Measurements from ENCODE around the gene ARVCF.
"Not testable (repeated sequence)": the region's sequence is repeated elsewhere in the genome, so short reads cannot be mapped to it uniquely, and the experiment has no call there.

The ARVCF gene

DNA sequence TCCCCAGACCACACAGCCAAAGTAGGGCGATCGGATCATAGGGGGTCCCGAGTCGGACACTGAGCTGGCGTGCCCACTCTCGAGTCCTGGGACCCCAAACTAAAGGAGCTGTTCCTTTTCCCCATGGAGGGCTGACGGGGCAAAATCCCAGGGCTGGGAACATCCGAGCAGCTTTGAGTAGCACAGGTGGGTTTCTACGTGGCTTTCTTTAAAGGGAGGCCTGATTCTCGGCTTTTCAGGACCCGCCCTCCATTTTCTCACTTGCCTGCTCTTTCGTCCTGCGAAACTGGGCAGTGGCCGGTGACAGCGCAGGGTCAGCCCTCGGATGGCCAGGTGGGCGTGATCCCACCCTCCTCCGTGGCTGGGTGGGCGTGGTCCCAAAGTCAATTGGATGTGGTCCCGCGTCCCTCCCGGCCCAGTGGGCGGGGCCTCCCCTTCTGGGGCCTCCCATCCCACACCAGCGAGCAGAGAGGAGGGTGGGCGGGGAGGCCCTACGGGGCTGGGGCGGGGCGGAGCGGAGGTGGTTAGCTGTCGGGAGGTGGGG, 57.5 kb downstream of the ARVCF start:
- DNase-seq, result peak; percentile 92

DNA sequence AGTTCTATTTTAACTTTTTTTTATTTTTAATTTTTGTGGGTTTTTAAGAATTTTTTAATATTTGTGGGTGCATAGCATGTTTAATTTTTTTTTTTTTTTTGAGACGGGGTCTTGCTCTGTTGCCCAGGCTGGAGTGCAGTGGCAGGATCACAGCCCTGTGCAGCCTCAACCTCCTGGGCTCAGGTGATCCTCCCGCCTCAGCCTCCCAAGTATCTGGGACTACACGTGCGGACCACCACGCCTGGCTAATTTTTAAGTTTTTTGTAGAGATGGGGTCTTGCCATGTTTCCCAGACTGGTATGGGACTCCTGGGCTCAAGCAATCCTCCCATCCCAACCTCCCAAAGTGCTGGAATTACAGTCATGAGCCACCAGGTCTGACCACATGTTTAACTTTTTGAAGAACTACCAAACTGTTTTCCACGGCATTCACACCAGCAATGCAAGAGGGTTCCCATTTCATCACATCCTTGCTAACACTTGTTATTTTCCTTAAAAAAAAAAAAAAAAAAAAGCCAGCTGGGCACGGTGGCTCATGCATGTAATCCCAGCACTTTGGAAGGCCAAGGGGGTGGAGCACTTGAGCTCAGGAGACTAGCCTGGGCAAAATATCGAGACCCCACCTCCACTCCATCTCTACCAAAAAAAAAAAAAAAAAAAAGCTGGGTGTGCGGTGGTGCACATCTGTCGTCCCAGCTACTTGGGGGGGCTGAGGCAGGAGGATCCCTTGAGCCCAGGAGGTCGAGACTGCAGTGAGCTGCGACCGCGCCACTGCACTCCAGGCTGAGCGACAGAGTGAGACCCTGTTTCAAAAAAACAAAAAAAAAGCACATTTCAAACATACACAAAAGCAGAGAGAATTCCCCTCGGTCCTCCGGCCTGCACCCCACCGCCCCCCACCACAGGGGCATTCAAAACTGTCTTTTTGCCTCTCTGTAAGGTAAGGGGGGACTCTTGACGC, 58.3 kb downstream of the ARVCF start:
- no peak for DNase-seq

DNA sequence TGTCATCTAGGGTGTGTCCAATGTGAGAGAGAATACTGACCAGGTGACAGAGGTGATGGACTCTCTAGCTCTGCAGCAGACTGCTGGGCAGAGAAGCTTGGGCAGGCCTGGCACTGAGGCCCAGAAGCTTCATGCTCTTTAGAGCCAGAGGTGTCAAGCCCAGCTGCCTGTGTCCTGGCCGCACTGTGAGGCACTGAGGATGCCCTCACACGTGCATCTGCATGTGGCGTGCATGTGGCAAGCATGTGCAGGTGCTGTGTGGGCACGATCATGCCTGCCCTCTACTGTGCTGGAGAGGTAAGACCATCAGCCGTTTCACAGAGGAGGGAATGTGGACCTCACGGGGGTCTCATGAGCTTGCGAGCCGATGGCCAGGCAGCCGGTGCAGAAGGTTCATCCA, 59.2 kb downstream of the ARVCF start:
- no peak for DNase-seq

DNA sequence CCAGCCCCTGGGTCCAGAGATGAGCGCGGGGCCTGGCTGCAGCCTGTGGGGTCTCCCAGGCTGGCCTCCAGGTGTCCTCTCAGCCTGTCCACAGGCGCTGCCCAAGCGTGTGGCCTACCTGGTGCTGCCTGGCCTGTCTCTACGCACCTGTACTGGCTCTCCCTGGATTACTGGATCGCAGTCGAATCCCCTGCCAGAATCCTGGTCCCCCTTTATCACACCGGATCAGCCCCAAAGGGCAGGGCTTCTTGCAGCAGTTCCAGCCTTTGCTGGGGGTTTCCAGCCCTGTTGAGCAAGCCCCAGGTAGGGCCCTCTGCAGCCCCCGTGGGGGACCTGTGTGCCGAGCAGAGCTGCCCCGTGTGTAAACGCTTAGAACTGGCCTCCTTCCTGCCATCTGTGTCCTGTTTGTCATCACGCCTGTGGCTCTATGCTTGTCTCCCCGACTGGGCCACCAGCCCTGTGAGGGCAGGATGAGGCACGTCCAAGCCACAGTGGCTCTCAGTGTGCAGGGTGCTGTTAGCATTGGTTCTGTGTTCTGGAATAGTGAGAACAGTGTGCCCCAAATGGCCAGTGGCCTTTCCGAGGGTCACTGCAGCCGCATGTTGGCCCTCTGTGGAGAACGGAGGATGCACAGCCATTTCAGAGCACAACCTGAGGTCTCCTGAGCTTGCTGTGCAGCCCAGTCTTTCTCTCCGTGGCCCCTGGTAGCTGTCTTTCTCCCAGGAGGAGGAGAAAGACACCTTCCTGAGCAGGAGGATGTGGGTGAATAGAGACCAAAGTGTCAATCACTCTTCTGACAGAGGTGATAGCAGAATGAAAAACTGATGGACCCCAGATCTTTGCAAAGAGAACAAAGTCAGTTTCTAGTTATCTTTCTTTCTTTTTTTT, 61.1 kb downstream of the ARVCF start:
- no peak for DNase-seq

DNA sequence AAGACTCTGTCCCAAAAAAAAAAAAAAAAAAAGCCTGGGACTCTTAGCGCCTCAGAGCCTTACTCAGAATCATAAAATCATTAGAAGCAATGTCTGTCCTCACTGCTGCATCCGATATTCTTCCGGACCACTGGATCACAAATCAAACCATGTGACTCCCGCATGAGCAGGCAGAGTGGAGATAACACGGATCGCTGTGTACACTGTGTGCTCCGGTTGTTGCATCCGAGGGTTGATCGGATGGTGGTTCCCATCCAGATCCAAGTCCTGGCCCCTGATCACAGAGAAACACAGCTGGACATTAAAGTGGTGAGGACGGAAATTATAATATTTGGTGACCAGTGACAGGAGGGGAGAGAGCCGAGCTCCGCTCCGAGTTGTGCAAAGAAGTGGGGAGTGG, 65.3 kb downstream of the ARVCF start:
- peak; percentile 87 for DNase-seq

DNA sequence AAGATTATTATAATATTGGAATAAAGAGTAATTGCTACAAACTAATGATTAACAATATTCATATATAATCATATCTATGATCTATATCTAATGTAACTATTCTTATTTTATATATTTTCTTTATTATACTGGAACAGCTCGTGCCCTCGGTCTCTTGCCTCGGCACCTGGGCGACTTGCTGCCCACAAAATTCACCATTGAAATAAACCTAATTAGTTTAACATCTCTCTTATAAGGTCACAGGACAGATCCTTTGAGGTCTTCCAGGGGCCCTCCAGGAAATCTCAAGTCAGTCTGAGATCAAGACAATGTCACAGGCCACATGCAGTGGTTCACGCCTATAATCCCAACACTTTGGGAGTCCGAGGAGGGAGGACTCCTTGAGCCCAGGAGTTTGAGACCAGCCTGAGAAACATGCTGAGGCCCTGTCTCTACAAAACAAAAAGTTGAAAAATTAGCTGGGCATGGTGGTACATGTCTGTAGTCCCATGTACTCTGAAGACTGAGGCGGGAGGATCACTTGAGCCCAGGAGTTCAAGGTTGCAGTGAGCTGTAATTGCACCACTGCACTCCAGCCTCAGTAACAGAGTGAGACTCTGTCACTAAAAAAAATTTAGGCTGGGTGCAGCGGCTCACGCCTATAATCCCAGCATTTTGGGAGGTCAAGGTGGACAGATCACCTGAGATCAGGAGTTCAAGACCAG, 68.4 kb downstream of the ARVCF start:
- no peak for DNase-seq

- DNase-seq, result peak; percentile 78
These were observed 73.3 kb downstream of the ARVCF start for GRCh38 chr22:19943082-19944026.

GRCh38 chr22:19942157-19943081, 74.2 kb downstream of the ARVCF start:
- DNase-seq, result peak; percentile 66

DNA sequence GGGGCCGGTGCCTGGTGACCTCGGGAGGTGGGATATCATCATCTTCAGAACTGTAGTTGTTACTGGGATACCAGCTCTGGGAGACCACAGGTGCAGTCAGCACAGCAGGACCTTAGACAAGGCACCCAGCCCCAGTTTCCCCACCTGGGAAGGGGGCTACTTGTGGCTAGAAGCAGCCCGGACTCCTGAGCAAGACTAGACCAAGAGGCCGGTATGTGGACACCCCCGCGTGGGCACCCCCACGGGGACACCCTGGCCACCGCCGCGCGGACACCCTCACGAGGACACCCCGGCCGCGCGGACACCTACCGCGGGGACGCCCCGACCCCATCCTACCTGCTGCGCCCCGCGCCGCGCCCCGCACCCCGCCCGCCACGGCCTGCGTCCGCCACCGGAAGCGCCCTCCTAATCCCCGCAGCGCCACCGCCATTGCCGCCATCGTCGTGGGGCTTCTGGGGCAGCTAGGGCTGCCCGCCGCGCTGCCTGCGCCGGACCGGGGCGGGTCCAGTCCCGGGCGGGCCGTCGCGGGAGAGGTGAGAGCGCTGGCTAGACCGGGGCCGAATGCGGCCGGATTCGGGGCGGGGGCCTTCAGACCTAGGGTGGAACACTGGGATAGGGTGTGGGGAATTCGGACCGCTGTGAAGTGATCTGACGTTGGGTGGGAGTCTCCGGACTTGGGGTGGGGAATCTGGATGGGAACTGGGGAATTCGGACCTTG, 75.1 kb downstream of the ARVCF start, which contains the start of the genes COMT and TXNRD2:
Gene COMT (plus strand): TSS at position 408 of the 718 bp plus-strand sequence. CDS start 20,755 bp downstream, outside the sequence.
Gene TXNRD2 (minus strand): TSS at position 454 of the 718 bp plus-strand sequence. CDS start 15 bp downstream, at position 439.
- DNase-seq, result peak; percentile 82

DNA sequence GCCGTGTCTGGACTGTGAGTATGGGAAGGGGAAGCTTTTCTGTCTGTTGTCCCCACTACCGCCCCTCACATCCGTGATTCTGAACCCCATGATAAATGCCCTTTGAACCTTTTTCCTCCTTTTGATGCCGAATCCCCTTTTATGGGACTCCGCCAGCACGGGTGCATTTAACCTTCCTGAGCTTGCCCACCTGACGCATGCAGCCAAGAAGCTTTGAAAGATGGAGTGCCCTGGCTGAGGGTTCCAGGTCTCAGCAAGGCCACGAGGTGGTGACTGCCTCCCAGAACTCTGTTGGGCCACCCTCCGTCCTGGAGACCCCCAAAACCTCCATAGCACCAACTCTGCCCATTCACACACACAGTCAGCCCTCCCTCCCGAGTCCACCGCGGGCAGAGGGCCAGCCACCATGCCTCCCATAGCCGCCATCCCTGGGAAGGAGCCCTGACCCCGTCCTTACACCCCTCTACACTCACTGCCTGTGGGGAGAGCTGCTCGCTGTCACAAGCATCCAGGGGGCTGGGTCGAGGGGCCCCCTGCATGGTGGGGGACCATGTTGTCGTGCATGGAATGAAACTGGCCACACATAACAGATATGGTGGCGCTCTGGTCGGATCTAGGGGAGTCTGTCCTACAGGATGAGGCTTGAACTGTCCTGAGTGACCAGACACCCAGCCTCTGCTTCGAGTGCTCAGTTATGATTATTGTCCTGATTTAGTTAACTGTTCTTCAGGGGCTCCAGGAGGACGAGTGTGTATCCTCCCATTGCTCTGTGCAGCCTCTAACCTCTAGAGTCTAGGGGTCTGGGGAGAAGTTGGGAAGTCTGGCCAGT, 75.9 kb downstream of the ARVCF start:
- no peak for DNase-seq

GRCh38 chr22:19937616-19938473, 78.8 kb downstream of the ARVCF start:
- no peak for DNase-seq

- DNase-seq, result no peak
These were observed 80.1 kb downstream of the ARVCF start for GRCh38 chr22:19936513-19936912.

DNA sequence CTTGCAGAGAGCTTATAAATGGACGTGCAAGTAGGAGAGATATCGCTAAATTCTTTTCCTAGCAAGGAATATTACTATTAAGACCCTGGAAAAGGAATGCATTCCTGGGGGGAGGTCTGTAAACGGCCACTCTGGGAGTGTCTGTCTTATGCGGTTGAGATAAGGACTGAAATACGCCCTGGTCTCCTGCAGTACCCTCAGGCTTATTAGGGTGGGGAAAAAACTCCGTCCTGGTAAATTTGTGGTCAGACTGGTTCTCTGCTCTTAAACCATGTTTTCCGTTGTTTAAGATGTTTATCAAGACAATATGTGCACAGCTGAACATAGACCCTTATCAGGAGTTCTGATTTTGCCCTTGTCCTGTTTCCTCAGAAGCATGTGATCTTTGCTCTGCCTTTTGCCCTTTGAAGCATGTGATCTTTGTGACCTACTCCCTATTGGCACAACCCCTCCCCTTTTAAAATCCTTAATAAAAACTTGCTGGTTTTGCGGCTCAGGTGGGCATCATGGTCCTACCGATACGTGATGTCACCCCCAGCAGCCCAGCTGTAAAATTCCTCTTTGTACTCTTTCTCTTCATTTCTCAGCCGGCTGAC, 81.4 kb downstream of the ARVCF start:
- DNase-seq, result not testable (repeated sequence)

DNA sequence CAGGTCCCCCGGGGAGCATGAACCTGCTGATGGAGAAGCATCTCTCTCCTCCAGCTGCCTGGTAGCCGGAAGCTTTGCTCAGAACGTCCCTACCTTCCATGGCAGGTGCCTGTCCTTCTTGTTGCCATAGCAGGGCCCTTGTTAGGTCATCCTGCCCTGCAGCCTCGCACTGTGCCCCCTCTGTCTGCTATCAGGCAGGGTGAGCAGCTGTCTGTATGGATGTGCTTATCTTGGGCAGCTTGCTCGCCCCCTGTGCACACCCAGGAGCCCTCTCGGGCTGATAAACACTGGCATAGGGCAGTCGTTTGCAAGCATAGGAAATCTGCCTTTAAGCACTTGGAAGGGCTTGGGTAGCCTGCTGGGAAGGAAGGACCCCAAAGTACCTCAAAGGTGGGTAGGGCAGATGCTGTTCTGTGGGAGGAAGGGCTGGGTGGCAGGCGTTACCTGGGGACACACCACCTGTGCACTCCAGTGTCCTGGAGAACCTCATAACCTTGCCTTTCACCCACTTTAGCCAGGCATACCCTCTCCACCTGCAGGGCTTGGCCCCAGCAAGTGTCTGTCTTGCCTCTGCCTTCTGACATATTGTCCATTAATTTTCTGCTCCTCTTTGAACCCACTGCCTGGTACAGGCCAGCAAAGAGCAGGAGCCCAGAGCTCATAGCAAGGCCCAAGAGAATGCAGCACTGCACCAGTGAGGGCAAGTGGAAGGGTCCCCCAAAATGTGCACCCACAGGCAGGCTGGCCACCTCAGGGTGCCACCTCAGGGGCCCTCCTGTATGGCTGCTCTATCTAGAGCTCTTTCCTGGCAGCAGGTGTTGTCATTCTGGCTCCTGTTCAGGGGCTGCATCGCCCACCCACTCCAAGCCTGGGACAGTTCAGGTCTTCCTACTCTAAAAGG, 83.0 kb downstream of the ARVCF start:
- no peak for DNase-seq

GRCh38 chr22:19932367-19933206, 84.0 kb downstream of the ARVCF start:
- no peak for DNase-seq
